ENCODE measurements around the gene RBM48. TPM values are rescaled to one million over a fixed set of nuclear protein-coding genes. Genes with fewer than 3 reads are reported as not detected.

The RBM48 gene
- polyA plus RNA-seq, 1 donor (not counting 4 experiments of a cell fraction or from before 2014, with no cell fraction given) = 6.3 TPM

DNA sequence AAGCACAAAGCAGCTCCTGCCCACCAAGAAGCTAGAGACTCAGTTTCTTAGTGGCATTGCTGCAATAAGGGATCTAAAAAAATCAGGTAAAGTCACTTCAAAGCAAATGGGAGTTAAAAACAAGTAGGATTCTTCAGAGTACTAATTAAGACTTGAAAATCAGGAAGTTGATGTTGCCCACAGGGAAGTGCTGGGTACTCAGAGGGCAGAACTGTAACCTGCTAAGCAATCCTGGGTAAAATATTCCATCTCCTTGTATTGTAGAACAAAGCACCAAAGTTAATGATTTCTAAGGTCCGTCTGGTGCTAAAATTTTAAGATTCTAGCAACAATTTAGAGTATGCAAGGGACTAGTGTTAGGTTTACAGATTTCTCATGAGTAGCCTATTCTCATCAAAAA is 8.6 kb upstream of the RBM48 start:
- TF ChIP-seq EZH2 (IDR thresholded peaks at IDR 0.05; ENCODE audit: low read length) (no peak), CTCF (optimal IDR thresholded peaks at IDR 0.05 in 1 of 3, IDR thresholded peaks at IDR 0.05 in 1 of 3, conservative IDR thresholded peaks at IDR 0.05 in 1 of 3; ENCODE audit: extremely low read depth in 1 of 3, insufficient read depth in 2 of 3, low read length in 3 of 3) (no peak)
- no peak overlapping the region for H3K4me2 ChIP-seq (ENCODE audit: control insufficient read depth, extremely low read depth, insufficient read depth, low read depth, low read length)
- no peak for FAIRE-seq
- no peaks in the 10 kb centered on the region for H4K20me1 ChIP-seq (ENCODE audit: control insufficient read depth, extremely low read depth, insufficient read depth, low read length)
- H2AFZ ChIP-seq (ENCODE audit: control insufficient read depth, low read length) = no peak overlapping the region
- peaks cover 3% of the 10 kb centered on the region for H3K4me1 ChIP-seq (ENCODE audit: control insufficient read depth, extremely low read depth, insufficient read depth, low read length)
- H3K9ac ChIP-seq (ENCODE audit: control insufficient read depth, extremely low read depth, insufficient read depth, low read length) = no peak overlapping the region
- H3K27ac ChIP-seq (ENCODE audit: control insufficient read depth, insufficient read depth, low read length) = no peak overlapping the region
- peaks cover 0 to 2% of the 10 kb centered on the region in 2 experiments for H3K36me3 ChIP-seq (ENCODE audit: control insufficient read depth in 2 of 2, extremely low read depth in 1 of 2, insufficient read depth in 2 of 2, low read length in 2 of 2)
- no peaks in the 10 kb centered on the region for H3K9me1 ChIP-seq (ENCODE audit: control insufficient read depth, extremely low read depth, insufficient read depth, low read length)
- DNase-seq (ENCODE audit: low read depth, low spot score) = no peak
- dilution Hi-C loops (cut with MboI; ENCODE audit: extremely low pct_ligation_motif_present, low sequenced_read_pairs) = no loop called here
- H3K27me3 ChIP-seq (ENCODE audit: control insufficient read depth, extremely low read depth, insufficient read depth, low read length) = no peaks in the 10 kb centered on the region
- no peak overlapping the region for H3K4me3 ChIP-seq (ENCODE audit: control insufficient read depth in 2 of 3, extremely low read depth in 1 of 3, insufficient read depth in 2 of 3, low read depth in 1 of 3, low read length in 3 of 3)
- H3K79me2 ChIP-seq (ENCODE audit: control insufficient read depth, insufficient read depth, low read length) = peaks cover under 1% of the 10 kb centered on the region
- no peaks in the 10 kb centered on the region for H3K9me3 ChIP-seq (ENCODE audit: control insufficient read depth, low read depth, low read length)

DNA sequence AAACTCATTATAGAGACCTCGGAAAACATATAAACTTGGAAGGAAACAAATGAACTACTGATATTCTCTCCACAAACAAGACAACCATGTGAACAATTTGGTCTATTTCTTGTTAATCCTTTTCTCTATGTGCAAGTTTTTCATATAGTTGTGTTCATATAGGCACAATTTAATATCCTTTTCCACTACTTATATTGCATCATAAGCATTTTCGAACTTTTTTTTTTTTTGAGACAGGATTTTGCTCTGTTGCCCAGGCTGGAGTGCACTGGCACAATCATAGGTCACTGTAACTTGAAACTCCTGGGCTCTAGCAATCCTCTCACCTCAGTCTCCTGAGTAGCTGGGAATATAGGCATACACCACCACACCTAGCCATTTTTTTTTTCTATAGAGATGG is 5.5 kb upstream of the RBM48 start:
- H3K4me1 ChIP-seq (ENCODE audit: control insufficient read depth, extremely low read depth, insufficient read depth, low read length) = peaks cover 11% of the 10 kb centered on the region
- peaks cover 18% of the 10 kb centered on the region for H3K79me2 ChIP-seq (ENCODE audit: control insufficient read depth, insufficient read depth, low read length)
- no peaks in the 10 kb centered on the region for H3K9me3 ChIP-seq (ENCODE audit: control insufficient read depth, low read depth, low read length)
- H3K27ac ChIP-seq (ENCODE audit: control insufficient read depth, insufficient read depth, low read length) = no peak overlapping the region
- no peak overlapping the region for H3K4me2 ChIP-seq (ENCODE audit: control insufficient read depth, extremely low read depth, insufficient read depth, low read depth, low read length)
- no peak overlapping the region for H3K9ac ChIP-seq (ENCODE audit: control insufficient read depth, extremely low read depth, insufficient read depth, low read length)
- no peaks in the 10 kb centered on the region for H3K27me3 ChIP-seq (ENCODE audit: control insufficient read depth, extremely low read depth, insufficient read depth, low read length)
- TF ChIP-seq EZH2 (IDR thresholded peaks at IDR 0.05; ENCODE audit: low read length) (no peak), CTCF (optimal IDR thresholded peaks at IDR 0.05 in 1 of 3, IDR thresholded peaks at IDR 0.05 in 1 of 3, conservative IDR thresholded peaks at IDR 0.05 in 1 of 3; ENCODE audit: extremely low read depth in 1 of 3, insufficient read depth in 2 of 3, low read length in 3 of 3) (no peak)
- no peak overlapping the region for H2AFZ ChIP-seq (ENCODE audit: control insufficient read depth, low read length)
- H3K36me3 ChIP-seq (ENCODE audit: control insufficient read depth in 2 of 2, extremely low read depth in 1 of 2, insufficient read depth in 2 of 2, low read length in 2 of 2) = peaks cover 0 to 1% of the 10 kb centered on the region in 2 experiments
- no peaks in the 10 kb centered on the region for H4K20me1 ChIP-seq (ENCODE audit: control insufficient read depth, extremely low read depth, insufficient read depth, low read length)
- H3K9me1 ChIP-seq (ENCODE audit: control insufficient read depth, extremely low read depth, insufficient read depth, low read length) = no peaks in the 10 kb centered on the region
- no peak for DNase-seq (ENCODE audit: low read depth, low spot score)
- H3K4me3 ChIP-seq (ENCODE audit: control insufficient read depth in 2 of 3, extremely low read depth in 1 of 3, insufficient read depth in 2 of 3, low read depth in 1 of 3, low read length in 3 of 3) = no peak overlapping the region
- FAIRE-seq = no peak
- dilution Hi-C loops (cut with MboI; ENCODE audit: extremely low pct_ligation_motif_present, low sequenced_read_pairs) = no loop called here
